22Rv1 (cell line): ENCODE results near the gene BRK1.
"Not testable (repeated sequence)": the region's sequence is repeated elsewhere in the genome, so short reads cannot be mapped to it uniquely, and the experiment has no call there.

Experiments used
- H3K27ac ChIP-seq: fragments of 450-650 bp; 2 replicates; pipeline ENCODE4 v1.5.1; 2017
- ZFX ChIP-seq: fragments of 450-650 bp; IDR thresholded peaks from 2 replicates; pipeline ENCODE4 v1.6.1; 2017; ENCODE audit warnings: antibody characterized with exemption, borderline replicate concordance
- TF ChIP-seq, protein P1 (sequence below): fragments of 450-650 bp; IDR thresholded peaks from 2 replicates; pipeline ENCODE4 v1.5.1; 2017; ENCODE audit warnings: mild to moderate bottlenecking

BRK1 gene

DNA sequence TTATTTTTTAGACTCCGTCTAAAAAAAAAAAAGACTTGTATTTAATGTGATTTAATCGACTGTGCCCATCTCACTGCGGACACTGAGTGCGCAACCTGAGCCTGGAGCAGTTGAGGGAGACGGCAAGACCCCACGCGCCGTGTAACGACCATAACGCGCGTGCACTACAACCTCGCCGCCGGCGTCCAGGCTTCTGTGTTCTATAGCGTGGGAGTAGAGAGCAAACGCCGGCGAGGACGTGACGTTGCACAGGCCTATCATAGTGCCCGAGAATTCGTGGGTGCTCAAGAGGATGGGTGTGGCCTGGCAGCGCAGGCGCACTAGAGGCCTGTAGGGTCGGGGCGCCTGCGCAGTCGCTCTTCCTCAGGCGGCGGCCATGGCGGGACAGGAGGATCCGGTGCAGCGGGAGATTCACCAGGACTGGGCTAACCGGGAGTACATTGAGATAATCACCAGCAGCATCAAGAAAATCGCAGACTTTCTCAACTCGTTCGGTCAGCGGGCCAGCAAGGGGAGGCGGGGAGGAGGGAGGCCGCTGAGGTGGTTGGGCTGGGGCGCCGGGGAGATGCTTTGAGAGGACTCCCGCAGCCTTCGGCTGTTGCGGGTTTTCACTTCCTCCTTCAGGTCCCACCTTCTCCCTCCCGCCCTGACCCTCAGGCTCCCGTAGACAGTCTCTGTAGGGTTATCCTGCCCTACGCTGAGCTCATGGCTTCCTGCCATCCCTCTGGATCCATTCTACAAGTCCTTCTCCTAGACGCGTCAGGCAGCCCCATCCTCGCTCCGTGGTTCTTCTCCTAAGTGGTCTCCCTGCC lies at the start of gene BRK1:
Gene BRK1 (plus strand): TSS at position 350 of the 812 bp plus-strand sequence. CDS start 27 bp downstream, at position 377.
- H3K27ac ChIP-seq, result peak within 1 kb of the TSS; percentile 71
- no peak for TF ChIP-seq ZFX
- TF ChIP-seq, protein P1, sequence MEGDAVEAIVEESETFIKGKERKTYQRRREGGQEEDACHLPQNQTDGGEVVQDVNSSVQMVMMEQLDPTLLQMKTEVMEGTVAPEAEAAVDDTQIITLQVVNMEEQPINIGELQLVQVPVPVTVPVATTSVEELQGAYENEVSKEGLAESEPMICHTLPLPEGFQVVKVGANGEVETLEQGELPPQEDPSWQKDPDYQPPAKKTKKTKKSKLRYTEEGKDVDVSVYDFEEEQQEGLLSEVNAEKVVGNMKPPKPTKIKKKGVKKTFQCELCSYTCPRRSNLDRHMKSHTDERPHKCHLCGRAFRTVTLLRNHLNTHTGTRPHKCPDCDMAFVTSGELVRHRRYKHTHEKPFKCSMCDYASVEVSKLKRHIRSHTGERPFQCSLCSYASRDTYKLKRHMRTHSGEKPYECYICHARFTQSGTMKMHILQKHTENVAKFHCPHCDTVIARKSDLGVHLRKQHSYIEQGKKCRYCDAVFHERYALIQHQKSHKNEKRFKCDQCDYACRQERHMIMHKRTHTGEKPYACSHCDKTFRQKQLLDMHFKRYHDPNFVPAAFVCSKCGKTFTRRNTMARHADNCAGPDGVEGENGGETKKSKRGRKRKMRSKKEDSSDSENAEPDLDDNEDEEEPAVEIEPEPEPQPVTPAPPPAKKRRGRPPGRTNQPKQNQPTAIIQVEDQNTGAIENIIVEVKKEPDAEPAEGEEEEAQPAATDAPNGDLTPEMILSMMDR, result no peak

DNA sequence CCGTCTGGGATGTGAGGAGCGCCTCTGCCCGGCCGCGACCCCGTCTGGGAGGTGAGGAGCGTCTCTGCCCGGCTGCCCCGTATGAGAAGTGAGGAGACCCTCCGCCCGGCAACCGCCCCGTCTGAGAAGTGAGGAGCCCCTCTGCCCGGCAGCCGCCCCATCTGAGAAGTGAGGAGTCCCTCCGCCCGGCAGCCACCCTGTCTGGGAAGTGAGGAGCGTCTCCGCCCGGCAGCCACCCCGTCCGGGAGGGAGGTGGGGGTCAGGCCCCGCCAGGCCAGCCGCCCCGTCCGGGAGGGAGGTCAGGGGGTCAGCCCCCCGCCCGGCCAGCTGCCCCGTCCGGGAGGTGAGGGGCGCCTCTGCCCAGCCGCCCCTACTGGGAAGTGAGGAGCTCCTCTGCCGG lies 45.4 kb upstream of the BRK1 start:
- H3K27ac ChIP-seq, result not testable (repeated sequence)

DNA sequence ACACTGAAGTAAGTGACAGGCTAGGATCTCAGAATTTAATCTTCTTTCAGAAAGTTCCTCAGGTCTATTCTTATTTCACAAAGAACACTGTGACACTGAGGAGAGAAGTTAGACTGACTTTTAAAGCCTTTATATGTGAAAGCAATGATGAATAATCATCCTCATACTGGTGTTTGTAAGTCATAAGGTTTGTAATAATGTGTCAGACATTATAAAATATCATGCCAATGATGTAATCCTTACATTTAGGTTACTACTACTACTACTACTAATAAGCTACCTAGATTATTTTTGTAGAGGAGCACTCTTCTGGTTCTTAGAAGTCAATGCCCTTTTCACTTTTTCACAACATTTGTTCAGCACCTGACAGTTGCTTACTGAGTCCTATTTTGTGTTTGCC lies 40.8 kb upstream of the BRK1 start:
- TF ChIP-seq, protein P1, result no peak
- H3K27ac ChIP-seq, result no peak overlapping the region

DNA sequence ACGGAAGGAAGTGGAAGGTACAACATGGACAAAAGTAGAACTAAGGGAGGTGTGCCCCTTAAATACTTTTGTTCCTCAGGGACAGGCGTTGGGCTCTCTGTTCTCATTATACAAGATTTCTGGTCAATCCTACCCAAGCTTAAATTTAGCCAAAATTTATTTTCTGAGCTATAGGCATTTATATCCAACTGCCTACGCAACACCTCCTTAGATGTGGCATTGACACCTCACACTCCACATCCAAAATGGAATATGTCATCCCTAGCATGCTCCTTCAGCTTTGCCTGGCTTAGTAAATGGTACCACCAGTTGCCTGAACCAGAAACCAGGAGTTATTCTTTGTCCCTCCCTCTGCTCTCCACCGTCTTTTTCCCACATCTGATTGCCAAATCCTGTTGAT lies 33.6 kb upstream of the BRK1 start:
- H3K27ac ChIP-seq, result no peak overlapping the region
- no peak for TF ChIP-seq ZFX
- TF ChIP-seq, protein P1, result no peak

- no peak overlapping the region for H3K27ac ChIP-seq
- TF ChIP-seq ZFX, result no peak
- TF ChIP-seq, protein P1, result no peak
These were observed 29.7 kb upstream of the BRK1 start for GRCh38 chr3:10085738-10086137.

- H3K27ac ChIP-seq, result no peak overlapping the region
- TF ChIP-seq ZFX, result no peak
- TF ChIP-seq, protein P1, result no peak
These were observed 27.2 kb upstream of the BRK1 start for GRCh38 chr3:10088256-10088655.

GRCh38 chr3:10090179-10090578 lies 25.3 kb upstream of the BRK1 start:
- TF ChIP-seq ZFX, result no peak
- TF ChIP-seq, protein P1, result no peak
- no peak overlapping the region for H3K27ac ChIP-seq

GRCh38 chr3:10090774-10091173 lies 24.7 kb upstream of the BRK1 start:
- H3K27ac ChIP-seq, result not testable (repeated sequence)

GRCh38 chr3:10091387-10091786 lies 24.1 kb upstream of the BRK1 start:
- H3K27ac ChIP-seq, result not testable (repeated sequence)
